Sigmoid colon (tissue), 4 donors: ENCODE data around the gene PRB4.

Experiments used
- EP300 ChIP-seq, 4 donors: sonication (generic); formaldehyde crosslinking; IDR thresholded peaks; one replicate each; pipeline ENCODE4 v1.6.1; 2017; ENCODE audit warnings: antibody characterized with exemption in 4 of 4
- TF ChIP-seq, protein P1 (sequence below), 4 experiments: fragments of 450-650 bp in 3 of 4; fragments of 200-600 bp in 1 of 4; IDR thresholded peaks; one replicate each; pipeline ENCODE4 v1.5.1; 2016 to 2019; ENCODE audit warnings: antibody characterized with exemption in 4 of 4, mild to moderate bottlenecking in 3 of 4, moderate library complexity in 2 of 4

DNA sequence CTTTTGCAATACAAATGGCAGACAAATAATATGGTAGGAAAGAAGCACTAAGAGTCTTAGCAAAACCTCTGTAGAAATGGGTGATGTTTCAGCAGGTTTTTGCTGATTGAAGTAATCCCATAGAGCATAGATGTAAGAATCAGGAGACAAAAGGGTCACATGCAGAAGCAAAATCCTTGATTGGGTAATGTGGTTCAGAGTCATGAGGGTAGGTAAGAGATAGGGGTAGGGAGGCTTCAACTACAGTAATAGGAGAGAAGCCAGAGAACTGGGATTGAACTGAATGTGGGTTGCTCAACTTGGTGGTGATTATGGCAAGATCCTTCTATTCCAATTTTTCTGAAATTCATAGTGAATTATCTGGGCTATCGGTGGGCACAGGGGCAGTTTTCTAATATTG is 45.7 kb downstream of the PRB4 start:
- TF ChIP-seq, protein P1, sequence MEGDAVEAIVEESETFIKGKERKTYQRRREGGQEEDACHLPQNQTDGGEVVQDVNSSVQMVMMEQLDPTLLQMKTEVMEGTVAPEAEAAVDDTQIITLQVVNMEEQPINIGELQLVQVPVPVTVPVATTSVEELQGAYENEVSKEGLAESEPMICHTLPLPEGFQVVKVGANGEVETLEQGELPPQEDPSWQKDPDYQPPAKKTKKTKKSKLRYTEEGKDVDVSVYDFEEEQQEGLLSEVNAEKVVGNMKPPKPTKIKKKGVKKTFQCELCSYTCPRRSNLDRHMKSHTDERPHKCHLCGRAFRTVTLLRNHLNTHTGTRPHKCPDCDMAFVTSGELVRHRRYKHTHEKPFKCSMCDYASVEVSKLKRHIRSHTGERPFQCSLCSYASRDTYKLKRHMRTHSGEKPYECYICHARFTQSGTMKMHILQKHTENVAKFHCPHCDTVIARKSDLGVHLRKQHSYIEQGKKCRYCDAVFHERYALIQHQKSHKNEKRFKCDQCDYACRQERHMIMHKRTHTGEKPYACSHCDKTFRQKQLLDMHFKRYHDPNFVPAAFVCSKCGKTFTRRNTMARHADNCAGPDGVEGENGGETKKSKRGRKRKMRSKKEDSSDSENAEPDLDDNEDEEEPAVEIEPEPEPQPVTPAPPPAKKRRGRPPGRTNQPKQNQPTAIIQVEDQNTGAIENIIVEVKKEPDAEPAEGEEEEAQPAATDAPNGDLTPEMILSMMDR (IDR thresholded peaks at IDR 0.05) = no peak
- no peak for TF ChIP-seq EP300 (IDR thresholded peaks at IDR 0.05)
